ENCODE results near the gene PRR16.

Gene PRR16

GRCh38 chr5:120576588-120576987, 112.5 kb downstream of the PRR16 start:
- DNase-seq (ENCODE audit: low read depth) = no peak

GRCh38 chr5:120582635-120583034, 118.5 kb downstream of the PRR16 start:
- no peak for DNase-seq (ENCODE audit: low read depth)

GRCh38 chr5:120586646-120587045, 122.5 kb downstream of the PRR16 start:
- DNase-seq (ENCODE audit: low read depth) = no peak

- no peak for DNase-seq (ENCODE audit: low read depth)
Observed at GRCh38 chr5:120591911-120592310, 127.8 kb downstream of the PRR16 start.

- no peak for DNase-seq (ENCODE audit: low read depth)
Observed at GRCh38 chr5:120599576-120599975, 135.5 kb downstream of the PRR16 start.

- DNase-seq (ENCODE audit: low read depth) = no peak
Observed at GRCh38 chr5:120600639-120601038, 136.5 kb downstream of the PRR16 start.

GRCh38 chr5:120602033-120602432, 137.9 kb downstream of the PRR16 start:
- DNase-seq (ENCODE audit: low read depth) = no peak

GRCh38 chr5:120604884-120605283, 140.8 kb downstream of the PRR16 start:
- no peak for DNase-seq (ENCODE audit: low read depth)

GRCh38 chr5:120605325-120606079, 141.4 kb downstream of the PRR16 start:
- no peak for DNase-seq (ENCODE audit: low read depth)

GRCh38 chr5:120609570-120609969, 145.5 kb downstream of the PRR16 start:
- no peak for DNase-seq (ENCODE audit: low read depth)

GRCh38 chr5:120610145-120610544, 146.0 kb downstream of the PRR16 start:
- DNase-seq (ENCODE audit: low read depth) = no peak

GRCh38 chr5:120613729-120614128, 149.6 kb downstream of the PRR16 start:
- DNase-seq (ENCODE audit: low read depth) = no peak

GRCh38 chr5:120614531-120615180, 150.6 kb downstream of the PRR16 start:
- DNase-seq (ENCODE audit: low read depth) = no peak

- no peak for DNase-seq (ENCODE audit: low read depth)
Observed at GRCh38 chr5:120615967-120616645, 152.0 kb downstream of the PRR16 start.

- DNase-seq (ENCODE audit: low read depth) = no peak
Observed at GRCh38 chr5:120621339-120621738, 157.2 kb downstream of the PRR16 start.

- no peak for DNase-seq (ENCODE audit: low read depth)
Observed at GRCh38 chr5:120624021-120624563, 160.0 kb downstream of the PRR16 start.

- DNase-seq (ENCODE audit: low read depth) = no peak
Observed at GRCh38 chr5:120628156-120628555, 164.1 kb downstream of the PRR16 start.

- DNase-seq (ENCODE audit: low read depth) = peak; percentile 4
Observed at GRCh38 chr5:120630550-120630949, 166.4 kb downstream of the PRR16 start.

- DNase-seq (ENCODE audit: low read depth) = no peak
Observed at GRCh38 chr5:120631611-120632010, 167.5 kb downstream of the PRR16 start.

GRCh38 chr5:120632430-120632829, 168.3 kb downstream of the PRR16 start:
- no peak for DNase-seq (ENCODE audit: low read depth)

- DNase-seq (ENCODE audit: low read depth) = no peak
Observed at GRCh38 chr5:120638449-120638848, 174.3 kb downstream of the PRR16 start.

GRCh38 chr5:120640778-120641177, 176.7 kb downstream of the PRR16 start:
- DNase-seq (ENCODE audit: low read depth) = no peak

GRCh38 chr5:120644516-120644915, 180.4 kb downstream of the PRR16 start:
- no peak for DNase-seq (ENCODE audit: low read depth)

Data from CMK (cell line).